ENCODE results near the gene SLC25A52.

GRCh38 chr18:31722369-31722957 is 38.2 kb downstream of the SLC25A52 start:
- TF ChIP-seq, protein P1, sequence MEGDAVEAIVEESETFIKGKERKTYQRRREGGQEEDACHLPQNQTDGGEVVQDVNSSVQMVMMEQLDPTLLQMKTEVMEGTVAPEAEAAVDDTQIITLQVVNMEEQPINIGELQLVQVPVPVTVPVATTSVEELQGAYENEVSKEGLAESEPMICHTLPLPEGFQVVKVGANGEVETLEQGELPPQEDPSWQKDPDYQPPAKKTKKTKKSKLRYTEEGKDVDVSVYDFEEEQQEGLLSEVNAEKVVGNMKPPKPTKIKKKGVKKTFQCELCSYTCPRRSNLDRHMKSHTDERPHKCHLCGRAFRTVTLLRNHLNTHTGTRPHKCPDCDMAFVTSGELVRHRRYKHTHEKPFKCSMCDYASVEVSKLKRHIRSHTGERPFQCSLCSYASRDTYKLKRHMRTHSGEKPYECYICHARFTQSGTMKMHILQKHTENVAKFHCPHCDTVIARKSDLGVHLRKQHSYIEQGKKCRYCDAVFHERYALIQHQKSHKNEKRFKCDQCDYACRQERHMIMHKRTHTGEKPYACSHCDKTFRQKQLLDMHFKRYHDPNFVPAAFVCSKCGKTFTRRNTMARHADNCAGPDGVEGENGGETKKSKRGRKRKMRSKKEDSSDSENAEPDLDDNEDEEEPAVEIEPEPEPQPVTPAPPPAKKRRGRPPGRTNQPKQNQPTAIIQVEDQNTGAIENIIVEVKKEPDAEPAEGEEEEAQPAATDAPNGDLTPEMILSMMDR (IDR thresholded peaks at IDR 0.05; ENCODE audit: poor library complexity) = peak; percentile 76
- TF ChIP-seq EZH2 (IDR thresholded peaks at IDR 0.05; ENCODE audit: borderline replicate concordance) = no peak
- no peak for TF ChIP-seq EZH2phosphoT487 (IDR thresholded peaks at IDR 0.05; ENCODE audit: low read depth, severe bottlenecking, unreplicated experiment)

Data from hepatocyte (in vitro differentiated cells).